GM12873 (cell line): ENCODE results near the gene ZNF224.

Experiments used
- CTCF ChIP-seq: IDR thresholded peaks from 2 replicates; pipeline ENCODE4 v1.5.1; 2012; ENCODE audit warnings: low read depth, mild to moderate bottlenecking, moderate library complexity, low read length, control low read depth; ENCODE audit not compliant: insufficient read depth; ENCODE audit errors: missing control alignments

Gene ZNF224

GRCh38 chr19:44066305-44066704 lies 27.9 kb upstream of the ZNF224 start:
- TF ChIP-seq CTCF: no peak

- no peak for TF ChIP-seq CTCF
Measured at GRCh38 chr19:44069415-44069814, 24.7 kb upstream of the ZNF224 start.

GRCh38 chr19:44071824-44072542 lies 22.2 kb upstream of the ZNF224 start, which contains the start of gene ZNF284:
TSS of gene ZNF284 (plus strand) at chr19:44072159. CDS start at chr19:44076390, 4,231 bp downstream.
- TF ChIP-seq CTCF: no peak

- no peak for TF ChIP-seq CTCF
Measured at GRCh38 chr19:44072543-44073401, 21.4 kb upstream of the ZNF224 start.

GRCh38 chr19:44076325-44076724 lies 17.8 kb upstream of the ZNF224 start:
- no peak for TF ChIP-seq CTCF

GRCh38 chr19:44092108-44092507 lies 2.1 kb upstream of the ZNF224 start:
- TF ChIP-seq CTCF: no peak

GRCh38 chr19:44107751-44108150 lies 13.6 kb downstream of the ZNF224 start:
- no peak for TF ChIP-seq CTCF
